IMR-90 (cell line): ENCODE data around the gene GPRC5D. TPM values are rescaled to one million over a fixed set of nuclear protein-coding genes. Genes with fewer than 3 reads are reported as not detected.

Experiments
- ATAC-seq: fragments of 200-7000 bp; cut with Tn5 transposase; 2 replicates; pipeline ENCODE4 v1.9.1; 2020; ENCODE audit warnings: low read depth, mild to moderate bottlenecking, moderate library complexity
- BruUV-seq: library from RNA; stranded (reverse); fragments of 400-500 nt; replicated peaks from 2 replicates; lab custom pipeline; 2021; lab: Mats Ljungman, UMichigan
- CTCF ChIA-PET: fragments of 300-600 bp; formaldehyde crosslinking; extraction: SDS; loops from one replicate; lab custom pipeline; 2021; ENCODE audit warnings: antibody characterized with exemption; lab: Yijun Ruan, JAX
- POLR2A ChIA-PET: fragments of 300-600 bp; sonication (Branson Sonifier 250); formaldehyde crosslinking; loops from one replicate; lab custom pipeline; 2022; ENCODE audit warnings: antibody characterized with exemption; ENCODE audit not compliant: unreplicated experiment; lab: Charles Lee
- DNase-seq: peaks from one replicate; pipeline ENCODE4 v3.0.0; 2013
- H2AFZ ChIP-seq: replicated peaks from 2 replicates; pipeline ENCODE3; 2013; ENCODE audit warnings: low read length, mild to moderate bottlenecking; ENCODE audit not compliant: poor library complexity
- H2AK5ac ChIP-seq: 2 replicates; pipeline ENCODE4 v1.6.1; 2013; ENCODE audit warnings: low read depth, low read length, inconsistent platforms
- H2AK9ac ChIP-seq: replicated peaks from 2 replicates; pipeline ENCODE3; 2013; ENCODE audit warnings: mild to moderate bottlenecking, low read depth, low read length, moderate library complexity; ENCODE audit not compliant: poor library complexity
- H2BK120ac ChIP-seq: 2 replicates; pipeline ENCODE4 v1.6.1; 2013; ENCODE audit warnings: low read depth, low read length, inconsistent platforms
- H2BK15ac ChIP-seq: 3 replicates; pipeline ENCODE4 v1.6.1; 2013; ENCODE audit warnings: low read depth, low read length, inconsistent platforms
- H2BK20ac ChIP-seq: 2 replicates; pipeline ENCODE4 v1.6.1; 2013; ENCODE audit warnings: low read depth, mild to moderate bottlenecking, inconsistent platforms, low read length, moderate library complexity
- H2BK5ac ChIP-seq: 2 replicates; pipeline ENCODE4 v1.6.1; 2013; ENCODE audit warnings: mild to moderate bottlenecking, low read depth, low read length, inconsistent platforms; ENCODE audit not compliant: poor library complexity, severe bottlenecking
- H3K14ac ChIP-seq: replicated peaks from 2 replicates; pipeline ENCODE4 v1.6.1; 2013; ENCODE audit warnings: low read depth, low read length, inconsistent platforms
- H3K18ac ChIP-seq: 2 replicates; pipeline ENCODE4 v1.6.1; 2013; ENCODE audit warnings: low read depth, low read length, control low read depth
- H3K23ac ChIP-seq: 2 replicates; pipeline ENCODE4 v1.6.1; 2013; ENCODE audit warnings: low read depth, low read length, inconsistent platforms
- H3K27ac ChIP-seq: 2 replicates; pipeline ENCODE4 v1.5.1; 2013; ENCODE audit warnings: mild to moderate bottlenecking, control low read depth, low read length; ENCODE audit not compliant: insufficient read depth
- H3K27me3 ChIP-seq: 2 replicates; pipeline ENCODE4 v1.6.1; 2013; ENCODE audit warnings: low read length; ENCODE audit not compliant: control insufficient read depth, insufficient read depth
- H3K36me3 ChIP-seq: 2 replicates; pipeline ENCODE4 v1.6.1; 2013; ENCODE audit warnings: low read length, mixed read lengths; ENCODE audit not compliant: control insufficient read depth, insufficient read depth
- H3K4ac ChIP-seq: 2 replicates; pipeline ENCODE4 v1.6.1; 2013; ENCODE audit warnings: low read depth, low read length, inconsistent platforms
- H3K4me1 ChIP-seq: 2 replicates; pipeline ENCODE4 v1.6.1; 2013; ENCODE audit warnings: low read length, mixed read lengths; ENCODE audit not compliant: control insufficient read depth, insufficient read depth
- H3K4me2 ChIP-seq: 2 replicates; pipeline ENCODE4 v1.6.1; 2013; ENCODE audit warnings: low read depth, mild to moderate bottlenecking, control low read depth, low read length, moderate library complexity
- H3K4me3 ChIP-seq: 2 replicates; pipeline ENCODE4 v1.5.1; 2013; ENCODE audit warnings: low read depth, mild to moderate bottlenecking, control low read depth, low read length, moderate library complexity; ENCODE audit not compliant: insufficient read depth
- H3K56ac ChIP-seq: 2 replicates; pipeline ENCODE4 v1.6.1; 2013; ENCODE audit warnings: low read length, inconsistent platforms; ENCODE audit not compliant: insufficient read depth; ENCODE audit errors: extremely low read depth
- H3K79me1 ChIP-seq, 2 experiments: 2 replicates each; pipeline ENCODE4 v1.6.1; 2013; ENCODE audit warnings: low read length in 2 of 2, inconsistent platforms in 1 of 2, low read depth in 1 of 2
- H3K9ac ChIP-seq: 2 replicates; pipeline ENCODE4 v1.6.1; 2013; ENCODE audit warnings: low read depth, low read length, control low read depth
- H3K9me1 ChIP-seq: 2 replicates; pipeline ENCODE4 v1.6.1; 2013; ENCODE audit warnings: low read length, inconsistent platforms; ENCODE audit not compliant: insufficient read depth
- H3K9me3 ChIP-seq: 2 replicates; pipeline ENCODE4 v1.6.1; 2013; ENCODE audit warnings: low read length; ENCODE audit not compliant: control insufficient read depth, insufficient read depth
- H4K20me1 ChIP-seq: 2 replicates; pipeline ENCODE4 v1.6.1; 2013; ENCODE audit warnings: low read length, inconsistent platforms; ENCODE audit not compliant: insufficient read depth
- H4K5ac ChIP-seq: 2 replicates; pipeline ENCODE4 v1.6.1; 2013; ENCODE audit warnings: mild to moderate bottlenecking, low read depth, low read length, control low read depth
- H4K8ac ChIP-seq, 2 experiments: 2 replicates each; pipeline ENCODE4 v1.6.1; 2013; ENCODE audit warnings: low read depth in 2 of 2, low read length in 2 of 2, control low read depth in 1 of 2, inconsistent platforms in 1 of 2
- H4K91ac ChIP-seq: 2 replicates; pipeline ENCODE4 v1.6.1; 2013; ENCODE audit warnings: low read depth, low read length, inconsistent platforms; ENCODE audit not compliant: insufficient read depth
- CEBPB ChIP-seq: IDR thresholded peaks from 2 replicates; pipeline ENCODE4 v1.6.1; 2012; ENCODE audit warnings: low read depth, low read length, improper control_type of control experiment
- CHD1 ChIP-seq: IDR thresholded peaks from 2 replicates; pipeline ENCODE4 v1.6.1; 2012; ENCODE audit warnings: low read depth, low read length, improper control_type of control experiment
- CTCF ChIP-seq: conservative IDR thresholded peaks from 2 replicates; pipeline ENCODE4 v1.5.1; 2012; ENCODE audit warnings: mild to moderate bottlenecking, low read depth, low read length, improper control_type of control experiment
- MAFK ChIP-seq: IDR thresholded peaks from 2 replicates; pipeline ENCODE4 v1.6.1; 2012; ENCODE audit warnings: low read depth, low read length, improper control_type of control experiment
- MAZ ChIP-seq: IDR thresholded peaks from 2 replicates; pipeline ENCODE4 v1.6.1; 2012; ENCODE audit warnings: low read depth, mild to moderate bottlenecking, low read length, improper control_type of control experiment, moderate library complexity, borderline replicate concordance
- NFE2L2 ChIP-seq: fragments of 150-350 bp; IDR thresholded peaks from 2 replicates; pipeline ENCODE4 v1.6.1; 2016; ENCODE audit warnings: low read depth, mild to moderate bottlenecking, low read length
- RAD21 ChIP-seq: IDR thresholded peaks from 2 replicates; pipeline ENCODE4 v1.6.1; 2012; ENCODE audit warnings: low read length, improper control_type of control experiment
- RFX5 ChIP-seq: IDR thresholded peaks from 2 replicates; pipeline ENCODE4 v1.8.0; 2012; ENCODE audit warnings: low read depth, mild to moderate bottlenecking, low read length, moderate library complexity
- SMC3 ChIP-seq: fragments of 150-350 bp; IDR thresholded peaks from 2 replicates; pipeline ENCODE4 v1.6.1; 2016; ENCODE audit warnings: low read depth, mild to moderate bottlenecking, antibody characterized with exemption, low read length, moderate library complexity
- USF2 ChIP-seq: fragments of 150-350 bp; IDR thresholded peaks from 2 replicates; pipeline ENCODE4 v1.6.1; 2017; ENCODE audit warnings: mild to moderate bottlenecking, antibody characterized with exemption, low read length, low read depth
- WGBS, 2 experiments: methylation state at CpG; one replicate each; pipeline versions ENCODE4 v1.1.5 to v1.1.7; 2013; ENCODE audit warnings: missing lambda C conversion rate in 2 of 2; ENCODE audit not compliant: insufficient read length in 1 of 2; ENCODE audit errors: extremely low coverage in 2 of 2; 5-methylcytosine and 5-hydroxymethylcytosine counted together
- dilution Hi-C: fragments of 300-500 bp; cut with HindIII; formaldehyde crosslinking; loops from one replicate; pipeline ENCODE4 v1.14.3; 2018; ENCODE audit warnings: low sequenced_read_pairs; ENCODE audit not compliant: unreplicated experiment
- in situ Hi-C: fragments of 300-500 bp; cut with MboI; formaldehyde crosslinking; loops from 3 replicates; pipeline ENCODE4 v1.14.3; 2019; ENCODE audit warnings: low sequenced_read_pairs, inconsistent platforms, mixed read lengths
- intact Hi-C: fragments of 100-400 bp; cut with micrococcal nuclease; formaldehyde crosslinking; loops from 2 replicates; pipeline ENCODE4 v1.10.0; 2022
- polyA plus RNA-seq, 3 experiments: library from polyadenylated mRNA; depleted of rRNA; stranded (reverse); fragments of >200 nt; gene quantifications; 2 replicates each; pipeline ENCODE4 v1.2.3, GENCODE V29; 2012; ENCODE audit warnings: low replicate concordance in 1 of 3
- total RNA-seq: library from RNA; depleted of rRNA; stranded (reverse); fragments of >200 nt; gene quantifications from 2 replicates; pipeline ENCODE4 v1.2.3, GENCODE V29; 2012

GPRC5D gene
- total and polyA plus RNA-seq, 2 of the 4 experiments (the other 2 are of a cell fraction) = not detected

- POLR2A ChIA-PET = no interaction called here
- no TSS peak for BruUV-seq
- CTCF ChIA-PET = no interaction called here
These were observed 21.2 kb downstream of the GPRC5D start for GRCh38 chr12:12930633-12931219.

More at GRCh38 chr12:12930633-12931219, 21.2 kb downstream of the GPRC5D start:
- Histone ChIP-seq H3K9me3 (no peaks in the 10 kb centered on the region), H3K9me1 (0 out of 2 replicates have a peak, but pooled peaks cover 8% of the 10 kb centered on the region), H3K79me1 (no peaks in the 10 kb centered on the region; a peak in 2 of 4 replicates), H3K36me3 (peaks cover 3% of the 10 kb centered on the region), H4K91ac (no peak overlapping the region), H3K27ac (no peak overlapping the region), H2AK9ac (no peak overlapping the region), H3K14ac (no peak overlapping the region), H3K4me1 (peaks cover 2% of the 10 kb centered on the region; the same call in 1 of the 2 replicates), H4K20me1 (no peaks in the 10 kb centered on the region), H4K5ac (no peak overlapping the region), H4K8ac (no peak overlapping the region), H3K9ac (no peak overlapping the region), H2AK5ac (no peak overlapping the region), H2BK5ac (no peak overlapping the region), H2BK20ac (no peak overlapping the region), H3K4me2 (no peak overlapping the region), H2BK15ac (no peak overlapping the region), H3K4ac (no peak overlapping the region), H2BK120ac (no peak overlapping the region), H3K18ac (no peak overlapping the region), H3K23ac (no peak overlapping the region), H3K4me3 (no peak overlapping the region), H2AFZ (no peak overlapping the region), H3K56ac (no peak overlapping the region), H3K27me3 (no peaks in the 10 kb centered on the region)
- WGBS, 2 experiments = no CpG with 5 or more reads among the region's 2 CpGs
- dilution Hi-C loops = no loop called here
- DNase-seq (no peak), ATAC-seq (no peak)
- no peak for TF ChIP-seq SMC3
- TF ChIP-seq MAFK = no peak
- TF ChIP-seq USF2 = no peak
- no peak for TF ChIP-seq CEBPB
- no peak for TF ChIP-seq RFX5
- no peak for TF ChIP-seq NFE2L2
- TF ChIP-seq CTCF = no peak
- TF ChIP-seq MAZ = no peak
- TF ChIP-seq RAD21 = no peak
- no peak for TF ChIP-seq CHD1
- in situ Hi-C loops = no loop called here
- intact Hi-C loops = no loop called here
